Ishikawa (cell line): ENCODE measurements around the gene TRIB2.

ENCODE experiments used
- CEBPB ChIP-seq: IDR thresholded peaks from 2 replicates; pipeline ENCODE4 v1.6.1; 2012
- CREB1 ChIP-seq: IDR thresholded peaks from 2 replicates; pipeline ENCODE4 v1.6.1; 2012; ENCODE audit warnings: low read depth
- EGR1 ChIP-seq: IDR thresholded peaks from 2 replicates; pipeline ENCODE4 v1.6.1; 2012
- EP300 ChIP-seq: IDR thresholded peaks from 2 replicates; pipeline ENCODE4 v1.6.1; 2012; ENCODE audit warnings: borderline replicate concordance
- FOXM1 ChIP-seq: IDR thresholded peaks from 2 replicates; pipeline ENCODE4 v1.6.1; 2012; ENCODE audit warnings: low read depth, borderline replicate concordance
- NFIC ChIP-seq: IDR thresholded peaks from 2 replicates; pipeline ENCODE4 v1.6.1; 2012
- RAD21 ChIP-seq: IDR thresholded peaks from 2 replicates; pipeline ENCODE4 v1.6.1; 2012; ENCODE audit warnings: low read depth
- REST ChIP-seq: IDR thresholded peaks from 2 replicates; pipeline ENCODE4 v1.6.1; 2012; ENCODE audit warnings: low read depth, mild to moderate bottlenecking
- TAF1 ChIP-seq: IDR thresholded peaks from 2 replicates; pipeline ENCODE4 v1.6.1; 2012; ENCODE audit warnings: low read depth, mild to moderate bottlenecking
- TCF12 ChIP-seq: IDR thresholded peaks from 2 replicates; pipeline ENCODE4 v1.6.1; 2012; ENCODE audit warnings: low read depth
- TEAD4 ChIP-seq: IDR thresholded peaks from 2 replicates; pipeline ENCODE4 v1.6.1; 2012
- YY1 ChIP-seq: IDR thresholded peaks from 2 replicates; pipeline ENCODE4 v1.6.1; 2012; ENCODE audit warnings: low read depth
- ZBTB7A ChIP-seq: IDR thresholded peaks from 2 replicates; pipeline ENCODE4 v1.6.1; 2012; ENCODE audit warnings: low read depth
- TF ChIP-seq, protein P1 (sequence below): IDR thresholded peaks from 2 replicates; pipeline ENCODE4 v1.6.1; 2012
- TF ChIP-seq, protein P2 (sequence below): IDR thresholded peaks from 2 replicates; pipeline ENCODE4 v1.6.1; 2012

The TRIB2 gene

DNA sequence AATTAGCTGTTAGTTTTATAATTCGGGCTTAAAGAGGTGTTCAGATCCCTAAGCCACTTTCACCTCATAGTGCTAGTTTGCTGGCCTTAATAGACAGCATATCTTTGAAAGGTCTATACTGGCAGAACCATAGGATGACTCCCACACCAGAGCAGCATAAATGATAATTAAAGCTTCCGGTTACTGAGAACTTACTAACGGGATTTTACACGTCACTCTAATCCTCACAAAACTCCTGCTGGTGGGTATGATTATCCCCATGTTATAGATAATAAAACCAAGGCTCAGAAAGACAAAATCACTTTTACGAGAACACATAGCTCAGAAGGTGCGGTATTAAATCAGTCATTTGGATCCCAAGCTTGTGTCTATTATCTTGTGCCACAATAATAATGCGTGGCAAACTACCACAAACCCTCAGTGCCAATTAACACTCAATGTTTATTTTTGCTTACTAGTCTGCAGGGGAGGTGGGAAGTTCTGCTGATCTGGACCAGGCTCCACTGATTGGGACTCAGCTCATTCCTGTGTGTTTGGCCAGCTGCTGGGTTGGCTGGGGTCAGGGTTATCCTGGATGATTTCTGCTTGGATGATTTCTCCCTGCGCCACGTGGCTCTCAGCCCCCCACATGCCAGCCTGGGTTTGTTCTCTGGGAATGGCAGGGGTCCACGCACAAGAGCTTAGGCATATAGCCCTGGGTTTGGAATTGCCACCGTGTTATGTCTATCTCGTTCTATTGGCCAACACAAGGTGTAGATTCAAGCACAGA is 62.3 kb downstream of the TRIB2 start:
- TF ChIP-seq TCF12 (no peak), RAD21 (no peak), CEBPB (no peak), EGR1 (no peak), FOXM1 (no peak), EP300 (no peak), YY1 (no peak), TAF1 (no peak), REST (no peak), ZBTB7A (no peak), TEAD4 (no peak), NFIC (no peak), CREB1 (no peak)
- TF ChIP-seq, protein P1, sequence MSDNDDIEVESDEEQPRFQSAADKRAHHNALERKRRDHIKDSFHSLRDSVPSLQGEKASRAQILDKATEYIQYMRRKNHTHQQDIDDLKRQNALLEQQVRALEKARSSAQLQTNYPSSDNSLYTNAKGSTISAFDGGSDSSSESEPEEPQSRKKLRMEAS: no peak
- TF ChIP-seq, protein P2, sequence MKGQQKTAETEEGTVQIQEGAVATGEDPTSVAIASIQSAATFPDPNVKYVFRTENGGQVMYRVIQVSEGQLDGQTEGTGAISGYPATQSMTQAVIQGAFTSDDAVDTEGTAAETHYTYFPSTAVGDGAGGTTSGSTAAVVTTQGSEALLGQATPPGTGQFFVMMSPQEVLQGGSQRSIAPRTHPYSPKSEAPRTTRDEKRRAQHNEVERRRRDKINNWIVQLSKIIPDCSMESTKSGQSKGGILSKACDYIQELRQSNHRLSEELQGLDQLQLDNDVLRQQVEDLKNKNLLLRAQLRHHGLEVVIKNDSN: no peak

DNA sequence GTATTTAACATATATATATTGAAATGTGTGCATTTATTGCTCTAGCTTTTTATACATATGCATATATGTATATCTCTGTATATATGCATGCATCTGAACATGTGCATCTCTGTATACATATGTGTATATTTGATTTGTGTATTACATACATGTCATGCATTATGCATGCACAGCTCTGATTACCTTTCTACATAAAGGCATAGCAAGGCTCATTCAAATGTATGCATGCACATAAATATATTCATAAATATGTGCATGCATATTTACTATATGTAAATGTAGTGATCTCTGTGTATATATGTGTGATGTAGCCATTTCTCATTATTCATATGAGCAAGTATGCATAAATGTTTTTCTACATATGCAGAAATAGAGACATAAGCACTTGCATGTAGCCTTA is 64.6 kb downstream of the TRIB2 start:
- no peak for TF ChIP-seq NFIC
- TF ChIP-seq, protein P2: no peak
- TF ChIP-seq REST: no peak
- TF ChIP-seq, protein P1: no peak
- TF ChIP-seq EP300: no peak
- no peak for TF ChIP-seq TAF1
- TF ChIP-seq CREB1: no peak
- no peak for TF ChIP-seq CEBPB
- no peak for TF ChIP-seq FOXM1
- no peak for TF ChIP-seq TEAD4

GRCh38 chr2:12787891-12788801 is 71.4 kb downstream of the TRIB2 start:
- TF ChIP-seq, protein P1: no peak
- TF ChIP-seq TEAD4: no peak
- no peak for TF ChIP-seq EP300
- TF ChIP-seq TAF1: no peak
- TF ChIP-seq CEBPB: no peak

GRCh38 chr2:12791906-12792305 is 75.2 kb downstream of the TRIB2 start:
- no peak for TF ChIP-seq REST
- TF ChIP-seq YY1: no peak
- no peak for TF ChIP-seq CREB1
- no peak for TF ChIP-seq EP300
- TF ChIP-seq, protein P1: no peak
- TF ChIP-seq, protein P2: no peak
- no peak for TF ChIP-seq CEBPB
- no peak for TF ChIP-seq EGR1
- TF ChIP-seq TAF1: no peak
